GM21576 (cell line): ENCODE measurements around the gene NAA35.
"Not testable (repeated sequence)": the region's sequence is repeated elsewhere in the genome, so short reads cannot be mapped to it uniquely, and the experiment has no call there.

Source experiments
- ATAC-seq: cut with Tn5 transposase; IDR thresholded peaks from one replicate; pipeline ENCODE4 v1.9.1; 2021; ENCODE audit warnings: mild to moderate bottlenecking, moderate library complexity; ENCODE audit not compliant: unreplicated experiment

The NAA35 gene

GRCh38 chr9:85943757-85944430 lies 2.9 kb downstream of the NAA35 start:
- ATAC-seq, result no peak

GRCh38 chr9:85944672-85945071 lies 3.7 kb downstream of the NAA35 start:
- ATAC-seq, result no peak

GRCh38 chr9:85949586-85950335 lies 8.8 kb downstream of the NAA35 start:
- ATAC-seq, result no peak

- ATAC-seq, result no peak
Measured at GRCh38 chr9:85959955-85960354, 19.0 kb downstream of the NAA35 start.

GRCh38 chr9:85960688-85961093 lies 19.7 kb downstream of the NAA35 start:
- ATAC-seq, result no peak

- ATAC-seq, result no peak
Measured at GRCh38 chr9:85964526-85964925, 23.6 kb downstream of the NAA35 start.

- no peak for ATAC-seq
Measured at GRCh38 chr9:85964949-85965348, 24.0 kb downstream of the NAA35 start.

GRCh38 chr9:85969727-85970126 lies 28.8 kb downstream of the NAA35 start:
- no peak for ATAC-seq

- ATAC-seq, result no peak
Measured at GRCh38 chr9:85971731-85972130, 30.8 kb downstream of the NAA35 start.

GRCh38 chr9:85973238-85973637 lies 32.3 kb downstream of the NAA35 start:
- no peak for ATAC-seq

- not testable (repeated sequence) for ATAC-seq
Measured at GRCh38 chr9:85974055-85974547, 33.2 kb downstream of the NAA35 start.

GRCh38 chr9:85978496-85978895 lies 37.5 kb downstream of the NAA35 start:
- ATAC-seq, result no peak

- ATAC-seq, result no peak
Measured at GRCh38 chr9:85981369-85981768, 40.4 kb downstream of the NAA35 start.

- ATAC-seq, result no peak
Measured at GRCh38 chr9:85984457-85984856, 43.5 kb downstream of the NAA35 start.

- ATAC-seq, result no peak
Measured at GRCh38 chr9:85987236-85987635, 46.3 kb downstream of the NAA35 start.

GRCh38 chr9:85994191-85994590 lies 53.2 kb downstream of the NAA35 start:
- no peak for ATAC-seq

GRCh38 chr9:85995097-85995496 lies 54.2 kb downstream of the NAA35 start:
- ATAC-seq, result no peak

- no peak for ATAC-seq
Measured at GRCh38 chr9:85995599-85995998, 54.7 kb downstream of the NAA35 start.

- no peak for ATAC-seq
Measured at GRCh38 chr9:86005253-86005775, 64.4 kb downstream of the NAA35 start.

GRCh38 chr9:86009133-86009532 lies 68.2 kb downstream of the NAA35 start:
- no peak for ATAC-seq

- no peak for ATAC-seq
Measured at GRCh38 chr9:86020731-86021130, 79.8 kb downstream of the NAA35 start.

- no peak for ATAC-seq
Measured at GRCh38 chr9:86021166-86021565, 80.2 kb downstream of the NAA35 start.
